ENCODE data around the gene TNFAIP8L1.

The TNFAIP8L1 gene

GRCh38 chr19:4656102-4656501 lies 16.8 kb downstream of the TNFAIP8L1 start:
- no peak for TF ChIP-seq CTCF (IDR thresholded peaks at IDR 0.05)
- DNase-seq (ENCODE audit: low spot score) = no peak

GRCh38 chr19:4657262-4657661 lies 17.9 kb downstream of the TNFAIP8L1 start:
- Histone ChIP-seq H3K27ac (no peak overlapping the region), H3K4me3 (no peak overlapping the region)
- TF ChIP-seq CTCF (IDR thresholded peaks at IDR 0.05) = no peak
- DNase-seq (ENCODE audit: low spot score) = no peak

More at GRCh38 chr19:4656102-4656501, 16.8 kb downstream of the TNFAIP8L1 start:
- no peak overlapping the region for H3K4me3 ChIP-seq
- no peak overlapping the region for H3K27ac ChIP-seq

- no peak overlapping the region for H3K27ac ChIP-seq
- no peak overlapping the region for H3K4me3 ChIP-seq
Observed at GRCh38 chr19:4657835-4658234, 18.5 kb downstream of the TNFAIP8L1 start.

GRCh38 chr19:4660181-4660791 lies 21.0 kb downstream of the TNFAIP8L1 start:
- no peak for DNase-seq (ENCODE audit: low spot score)
- no peak overlapping the region for H3K27ac ChIP-seq
- TF ChIP-seq CTCF (IDR thresholded peaks at IDR 0.05) = no peak
- no peak overlapping the region for H3K4me3 ChIP-seq

More at GRCh38 chr19:4657835-4658234, 18.5 kb downstream of the TNFAIP8L1 start:
- no peak for TF ChIP-seq CTCF (IDR thresholded peaks at IDR 0.05)
- DNase-seq (ENCODE audit: low spot score) = no peak

GRCh38 chr19:4660993-4661392 lies 21.7 kb downstream of the TNFAIP8L1 start:
- no peak overlapping the region for H3K4me3 ChIP-seq
- no peak for DNase-seq (ENCODE audit: low spot score)
- TF ChIP-seq CTCF (IDR thresholded peaks at IDR 0.05) = no peak
- H3K27ac ChIP-seq = no peak overlapping the region

- H3K27ac ChIP-seq = no peak overlapping the region
- no peak overlapping the region for H3K4me3 ChIP-seq
- no peak for DNase-seq (ENCODE audit: low spot score)
- no peak for TF ChIP-seq CTCF (IDR thresholded peaks at IDR 0.05)
Observed at GRCh38 chr19:4662020-4662695, 22.8 kb downstream of the TNFAIP8L1 start.

GRCh38 chr19:4662812-4663211 lies 23.5 kb downstream of the TNFAIP8L1 start:
- no peak for TF ChIP-seq CTCF (IDR thresholded peaks at IDR 0.05)
- Histone ChIP-seq H3K27ac (no peak overlapping the region), H3K4me3 (no peak overlapping the region)
- no peak for DNase-seq (ENCODE audit: low spot score)
